HG03342 (cell line): Measurements from ENCODE around the gene DCAF10.
"Not testable (repeated sequence)": the region's sequence is repeated elsewhere in the genome, so short reads cannot be mapped to it uniquely, and the experiment has no call there.

ENCODE experiments used
- ATAC-seq: cut with Tn5 transposase; IDR thresholded peaks from one replicate; pipeline ENCODE4 v1.9.1; 2021; ENCODE audit warnings: mild to moderate bottlenecking, moderate library complexity; ENCODE audit not compliant: unreplicated experiment

DCAF10 gene

DNA sequence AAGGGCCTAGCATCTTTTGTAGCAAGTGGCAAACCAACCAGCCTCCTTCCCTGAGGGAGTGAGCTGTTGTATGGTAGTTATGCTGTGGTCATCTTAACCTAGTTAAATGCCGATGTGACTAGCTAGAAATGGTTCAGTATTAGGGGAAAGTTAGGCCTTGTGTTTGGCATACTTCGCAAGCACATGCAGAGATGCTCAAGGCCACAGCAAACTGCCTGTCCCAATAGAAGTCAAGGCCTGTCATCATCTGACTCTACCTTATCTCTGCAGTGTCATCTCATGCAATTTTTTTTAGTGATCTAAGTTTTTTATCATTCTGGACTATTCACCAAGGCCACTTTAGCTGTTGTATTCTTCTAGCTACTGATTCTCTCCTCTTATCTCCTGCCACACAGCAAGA is 10.5 kb upstream of the DCAF10 start:
- no peak for ATAC-seq

DNA sequence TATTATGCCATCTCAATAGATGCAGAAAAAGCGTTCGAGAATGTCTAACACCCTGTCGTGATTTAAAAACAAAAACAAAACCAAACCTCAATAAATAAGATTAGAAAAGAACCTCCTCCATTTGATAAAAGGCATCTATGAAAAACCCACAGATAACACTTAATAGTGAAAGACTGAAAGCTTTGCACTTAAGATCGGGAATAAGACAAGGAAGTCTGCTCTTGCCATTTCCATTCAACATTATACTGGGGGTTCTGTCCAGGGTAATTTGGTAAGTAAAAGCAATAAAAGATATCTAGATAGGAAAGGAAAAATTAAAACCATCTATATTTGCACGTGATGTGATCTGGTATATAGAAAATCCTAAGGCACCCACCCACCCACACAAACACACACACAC is 8.5 kb upstream of the DCAF10 start:
- ATAC-seq = no peak

DNA sequence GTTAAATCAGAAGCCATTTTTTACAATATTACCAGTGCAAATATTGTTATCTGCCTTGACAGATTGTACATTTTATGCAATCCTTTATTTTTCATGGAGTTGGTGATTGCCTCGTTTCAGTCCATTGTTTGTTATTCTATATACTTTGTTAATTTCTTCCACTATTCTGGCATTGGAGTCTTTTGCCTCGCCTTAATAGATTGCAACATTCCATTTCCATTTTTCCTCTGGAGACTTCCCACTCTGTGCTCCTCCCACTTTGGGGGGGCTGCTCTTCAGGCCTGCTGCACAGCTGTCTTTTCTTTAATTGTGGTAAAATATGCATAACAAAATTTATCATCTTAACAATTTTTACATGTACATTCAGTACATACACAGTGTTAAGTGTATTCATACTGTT is 4.4 kb upstream of the DCAF10 start:
- no peak for ATAC-seq

DNA sequence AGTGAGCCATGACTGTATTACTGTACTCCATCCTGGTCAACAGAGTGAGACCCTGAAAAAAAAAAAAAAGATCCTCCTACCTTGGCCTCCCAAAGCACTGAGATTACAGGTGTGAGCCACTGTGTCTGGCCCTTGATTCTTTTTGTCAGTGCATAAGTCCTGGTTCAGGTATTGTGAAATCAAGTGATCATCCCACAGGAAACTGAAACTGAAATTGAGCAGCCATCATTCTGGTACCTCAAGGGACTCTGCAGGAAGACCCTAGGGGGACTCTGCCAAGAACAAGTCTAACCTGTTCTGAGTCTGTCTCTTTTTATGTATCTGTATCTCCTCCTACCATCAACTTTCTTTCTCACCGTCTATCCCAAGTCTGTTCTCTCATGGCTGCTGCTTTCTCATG is 1.9 kb upstream of the DCAF10 start:
- no peak for ATAC-seq

DNA sequence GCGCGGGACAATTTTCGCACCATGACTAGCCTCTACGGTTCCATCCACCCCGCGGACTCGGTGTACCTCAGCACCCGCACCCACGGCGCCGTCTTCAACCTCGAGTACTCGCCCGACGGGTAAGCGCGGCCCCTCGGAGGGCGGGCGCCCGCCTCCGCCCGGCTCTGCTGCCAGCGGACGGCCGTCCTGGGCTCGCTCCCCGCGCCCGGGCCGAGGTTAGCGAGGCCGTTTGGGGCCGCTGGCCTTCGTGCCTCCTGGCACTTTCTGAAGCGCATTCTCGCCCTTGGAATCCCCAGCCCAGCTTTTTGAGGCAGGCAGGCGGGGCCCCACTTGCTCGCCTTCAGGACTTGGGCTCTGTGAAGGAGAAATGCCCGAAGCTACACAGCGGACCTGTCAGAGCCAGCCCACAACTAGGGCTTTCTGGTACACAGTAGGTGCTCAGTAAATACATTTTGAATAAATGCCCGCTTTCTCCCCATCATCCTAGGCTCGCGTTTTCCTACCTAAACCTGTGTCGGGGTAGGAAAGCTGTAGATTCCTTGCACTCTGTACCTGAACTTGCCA is 772 bp downstream of the DCAF10 start:
- peak; percentile 40 for ATAC-seq

DNA sequence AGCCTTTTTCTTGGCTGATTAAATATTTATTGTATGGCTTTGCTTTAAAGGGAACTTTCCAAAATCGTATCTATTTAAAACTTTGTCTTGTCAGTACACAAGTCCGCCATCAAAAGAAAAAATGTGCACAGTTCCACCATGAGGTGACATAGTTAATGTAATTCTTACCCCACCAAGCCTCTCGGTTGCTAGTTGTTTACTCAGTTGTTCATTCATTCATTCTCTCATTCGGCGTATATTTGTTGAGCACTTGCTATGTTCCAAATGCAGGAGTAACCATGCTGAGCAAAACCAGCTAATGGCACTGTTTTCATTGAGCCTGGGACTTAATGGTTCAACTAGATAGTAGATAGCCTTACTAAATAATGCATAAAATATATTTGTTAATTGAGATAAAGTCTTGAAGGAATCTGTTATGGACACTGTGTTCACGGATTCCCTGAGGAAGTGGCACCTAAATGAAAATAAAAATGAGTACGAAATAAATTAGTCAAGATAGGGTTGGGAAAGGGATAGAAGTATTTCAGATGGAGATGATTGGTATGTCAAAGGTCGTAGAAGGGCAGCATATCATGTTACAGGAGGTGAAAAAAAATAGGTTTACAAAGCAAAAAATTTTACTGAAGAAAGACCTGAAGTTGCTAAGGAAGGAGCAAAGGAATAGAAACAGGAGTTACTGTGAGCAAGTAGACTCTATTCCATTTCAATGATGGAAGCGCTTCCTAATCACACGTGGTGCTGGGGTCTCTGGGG is 1.5 kb downstream of the DCAF10 start:
- ATAC-seq = no peak

DNA sequence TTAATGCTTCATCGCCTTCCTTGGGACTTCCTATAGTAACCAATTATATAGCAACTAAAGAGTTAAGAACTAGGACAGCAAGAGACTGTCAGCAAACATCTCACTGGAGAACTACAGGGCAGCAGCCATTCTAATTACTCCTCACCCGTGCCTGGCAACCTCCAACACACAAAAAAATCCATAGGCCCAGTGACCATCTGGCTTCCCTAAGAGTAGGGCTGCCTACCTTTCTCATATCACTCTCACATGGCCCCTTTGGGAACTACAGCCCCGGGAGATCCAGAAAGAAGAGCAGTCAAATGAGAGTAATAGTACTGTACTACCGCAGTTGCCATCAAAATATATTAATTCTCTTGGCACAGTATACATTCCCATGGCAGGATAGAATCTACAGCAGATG is 5.7 kb downstream of the DCAF10 start:
- ATAC-seq = no peak

DNA sequence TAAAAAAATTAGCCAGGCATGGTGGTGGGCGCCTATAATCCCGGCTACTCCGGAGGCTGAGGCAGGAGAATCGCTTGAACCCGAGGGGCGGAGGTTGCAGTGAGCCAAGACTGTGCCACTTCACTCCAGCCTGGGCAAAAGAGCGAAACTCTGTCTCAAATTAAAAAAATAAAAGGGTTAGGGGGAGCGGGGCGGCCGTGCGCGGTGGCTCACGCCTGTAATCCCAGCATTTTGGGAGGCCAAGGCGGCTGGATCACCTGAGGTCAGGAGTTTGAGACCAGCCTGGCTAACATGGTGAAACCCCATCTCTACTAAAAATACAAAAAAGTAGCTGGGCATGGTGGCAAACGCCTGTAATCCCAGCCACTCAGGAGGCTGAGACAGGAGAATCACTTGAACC is 9.1 kb downstream of the DCAF10 start:
- not testable (repeated sequence) for ATAC-seq

DNA sequence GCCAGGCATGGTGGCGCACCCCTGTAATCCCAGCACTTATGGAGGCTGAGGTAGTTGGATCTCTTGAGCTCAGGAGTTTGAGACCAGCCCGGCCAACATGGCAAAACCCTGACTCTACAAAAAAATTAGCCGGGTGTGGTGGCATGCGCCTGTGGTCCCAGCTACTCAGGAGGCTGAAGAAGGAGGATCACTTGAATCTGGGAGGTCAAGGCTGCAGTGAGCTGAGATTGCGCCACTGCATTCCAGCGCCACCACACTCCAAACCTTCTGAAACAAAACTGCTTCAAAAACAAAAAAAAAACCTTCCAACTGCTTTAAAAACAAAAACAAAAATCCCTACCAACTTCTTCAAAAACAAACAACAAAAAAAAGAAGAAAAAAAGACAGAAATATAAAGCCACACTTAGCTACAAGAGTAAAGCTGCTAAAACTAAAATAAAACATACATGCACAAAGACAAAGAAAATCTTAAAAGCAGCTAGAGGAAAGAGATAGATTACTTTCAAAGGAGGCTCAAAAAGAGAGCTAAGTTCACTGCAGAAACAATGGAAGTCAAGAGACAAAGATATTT is 11.4 kb downstream of the DCAF10 start:
- ATAC-seq = no peak

DNA sequence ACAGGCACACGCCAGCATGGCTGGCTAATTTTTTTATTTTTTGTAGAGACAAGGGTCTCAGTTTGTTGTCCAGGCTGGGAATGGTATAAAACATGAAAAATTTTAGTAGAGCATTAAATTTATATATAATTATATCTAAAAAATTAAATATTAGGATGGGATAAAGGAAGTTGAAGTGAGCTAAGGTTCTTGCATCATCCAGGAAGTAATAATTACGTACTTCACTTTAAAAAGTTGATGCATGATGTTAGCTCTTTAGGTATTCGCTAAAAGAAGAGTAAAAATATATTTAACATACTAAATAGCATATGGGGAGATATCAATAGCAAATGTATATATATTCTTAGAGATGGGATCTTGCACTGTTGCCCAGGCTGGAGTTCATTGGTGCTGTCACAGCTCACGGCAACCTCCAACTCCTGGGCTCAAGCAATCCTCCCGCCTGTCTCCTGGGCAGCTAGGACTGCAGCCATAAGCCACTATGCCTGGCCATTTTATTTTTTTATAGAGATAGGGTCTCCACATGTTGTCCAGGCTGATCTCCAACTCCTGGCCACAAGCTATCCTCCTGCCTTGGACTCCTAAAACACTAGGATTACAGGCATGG is 12.3 kb downstream of the DCAF10 start:
- no peak for ATAC-seq

DNA sequence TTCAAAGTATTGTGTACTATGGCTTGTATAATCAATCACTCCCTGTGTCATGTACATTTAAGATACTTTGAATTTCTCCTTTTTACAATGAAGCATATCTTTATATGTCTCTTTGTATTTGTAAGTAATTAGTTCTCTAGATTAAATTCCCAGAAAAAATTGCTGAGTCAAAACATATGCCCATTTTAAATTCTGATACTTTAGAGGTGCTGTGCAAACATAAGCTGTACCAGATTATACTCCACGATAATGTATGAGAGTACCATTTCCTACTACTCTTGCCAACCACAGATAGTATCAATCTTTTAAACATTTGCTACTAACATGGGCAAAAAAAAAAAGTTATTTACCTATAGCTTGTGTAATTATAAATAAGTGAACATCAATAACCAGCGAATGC is 18.3 kb downstream of the DCAF10 start:
- ATAC-seq = no peak

DNA sequence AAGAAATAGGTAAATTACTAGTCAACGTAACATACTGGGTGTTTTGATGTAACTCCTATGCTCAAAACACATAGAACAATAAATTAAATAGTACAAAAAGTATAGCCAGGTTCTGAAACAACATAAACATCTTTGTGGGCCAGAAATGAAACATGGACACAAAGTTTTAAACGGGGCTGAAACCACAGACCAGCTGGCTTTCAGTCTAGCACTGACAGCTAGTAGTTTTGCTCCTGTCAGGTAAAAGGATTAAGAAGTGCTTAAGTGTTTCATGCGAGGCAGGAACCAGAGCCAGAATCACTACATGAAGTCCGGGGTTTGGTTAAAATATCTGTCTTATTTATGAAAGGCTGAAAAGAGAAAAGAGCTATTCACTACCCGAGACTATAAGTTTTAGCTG is 19.5 kb downstream of the DCAF10 start:
- no peak for ATAC-seq

DNA sequence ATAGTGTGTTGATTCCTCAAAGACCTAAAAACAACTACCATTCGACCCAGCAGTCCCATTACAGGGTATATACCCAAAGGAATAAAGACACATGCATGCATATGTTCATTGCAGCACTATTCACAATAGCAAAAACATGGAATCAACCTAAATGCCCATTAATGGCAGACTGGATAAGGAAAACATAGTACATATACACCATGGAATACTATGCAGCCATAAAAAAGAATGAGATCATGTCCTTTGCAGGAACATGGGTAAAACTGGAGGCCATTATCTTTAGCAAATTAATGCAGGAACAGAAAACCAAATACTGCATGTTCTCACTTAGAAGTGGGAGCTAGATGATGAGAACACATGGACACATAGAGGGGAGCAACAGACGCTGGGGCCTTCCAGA is 24.6 kb downstream of the DCAF10 start:
- not testable (repeated sequence) for ATAC-seq

DNA sequence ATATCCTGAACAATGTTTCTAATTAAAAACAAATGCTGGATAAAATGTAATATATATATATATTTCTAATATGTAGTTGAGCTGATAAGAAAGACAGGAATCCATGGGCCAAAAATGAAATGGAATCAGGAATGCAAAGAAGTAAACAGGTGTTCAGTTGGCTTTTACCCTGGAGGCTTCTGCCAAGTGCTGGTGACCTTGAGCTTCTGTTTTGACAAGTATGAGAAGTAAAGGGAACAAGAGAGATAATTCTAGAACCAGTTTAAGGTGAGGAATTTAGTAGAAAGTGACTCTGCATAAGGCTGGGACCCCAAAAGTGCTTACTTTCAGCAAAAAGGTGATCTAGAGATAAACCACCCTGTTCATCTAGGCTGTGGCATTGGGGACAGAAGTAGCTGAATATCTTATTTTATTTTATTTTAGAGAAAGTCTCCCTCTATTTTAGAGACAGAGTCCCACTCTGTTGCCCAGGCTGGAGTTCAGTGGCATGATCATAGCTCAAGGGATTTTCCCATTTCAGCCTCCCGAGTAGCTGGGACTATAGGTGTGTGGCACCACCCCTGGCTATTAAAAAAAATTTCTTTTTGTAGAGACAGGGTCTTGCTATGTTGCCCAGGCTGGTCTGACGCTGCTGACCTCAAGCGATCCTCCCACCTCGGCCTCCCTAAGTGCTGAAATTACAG is 27.0 kb downstream of the DCAF10 start:
- no peak for ATAC-seq

DNA sequence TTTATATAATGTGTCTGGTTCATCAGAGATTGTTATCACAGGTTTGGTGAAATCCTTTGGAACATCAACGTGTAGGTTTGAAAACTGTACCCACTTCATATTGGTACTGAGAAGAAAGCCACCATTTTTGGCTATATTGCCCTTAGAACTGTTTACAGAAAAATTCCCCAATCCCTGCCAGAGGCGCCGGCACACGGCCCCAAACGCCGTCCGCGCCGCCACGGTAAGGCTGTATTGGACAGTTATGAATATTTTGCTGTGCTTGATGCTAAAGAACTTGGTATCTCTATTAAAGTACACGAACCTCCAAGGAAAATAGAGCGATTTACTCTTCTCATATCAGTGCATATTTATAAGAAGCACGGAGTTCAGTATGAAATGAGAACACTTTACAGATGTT is 35.2 kb downstream of the DCAF10 start:
- no peak for ATAC-seq

DNA sequence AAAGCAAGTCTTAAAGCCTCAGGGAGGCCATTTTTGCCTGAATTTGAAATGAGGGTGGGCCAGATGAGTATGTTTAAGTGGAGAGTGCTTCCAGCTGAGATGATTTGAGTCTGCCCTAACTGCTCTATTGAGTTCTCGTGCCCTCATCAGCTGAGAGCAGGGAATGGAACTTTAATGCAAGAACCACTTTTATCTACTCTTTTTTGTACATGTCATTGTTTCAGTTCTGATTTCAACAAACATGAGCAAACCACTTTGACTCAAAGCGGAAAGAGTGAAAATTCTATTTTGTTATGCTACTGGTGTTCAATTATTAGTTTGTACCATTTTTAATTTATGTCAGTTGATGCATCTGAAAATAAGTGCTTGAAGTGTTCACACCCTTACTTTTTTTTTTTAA is 35.8 kb downstream of the DCAF10 start:
- ATAC-seq = peak; percentile 51

DNA sequence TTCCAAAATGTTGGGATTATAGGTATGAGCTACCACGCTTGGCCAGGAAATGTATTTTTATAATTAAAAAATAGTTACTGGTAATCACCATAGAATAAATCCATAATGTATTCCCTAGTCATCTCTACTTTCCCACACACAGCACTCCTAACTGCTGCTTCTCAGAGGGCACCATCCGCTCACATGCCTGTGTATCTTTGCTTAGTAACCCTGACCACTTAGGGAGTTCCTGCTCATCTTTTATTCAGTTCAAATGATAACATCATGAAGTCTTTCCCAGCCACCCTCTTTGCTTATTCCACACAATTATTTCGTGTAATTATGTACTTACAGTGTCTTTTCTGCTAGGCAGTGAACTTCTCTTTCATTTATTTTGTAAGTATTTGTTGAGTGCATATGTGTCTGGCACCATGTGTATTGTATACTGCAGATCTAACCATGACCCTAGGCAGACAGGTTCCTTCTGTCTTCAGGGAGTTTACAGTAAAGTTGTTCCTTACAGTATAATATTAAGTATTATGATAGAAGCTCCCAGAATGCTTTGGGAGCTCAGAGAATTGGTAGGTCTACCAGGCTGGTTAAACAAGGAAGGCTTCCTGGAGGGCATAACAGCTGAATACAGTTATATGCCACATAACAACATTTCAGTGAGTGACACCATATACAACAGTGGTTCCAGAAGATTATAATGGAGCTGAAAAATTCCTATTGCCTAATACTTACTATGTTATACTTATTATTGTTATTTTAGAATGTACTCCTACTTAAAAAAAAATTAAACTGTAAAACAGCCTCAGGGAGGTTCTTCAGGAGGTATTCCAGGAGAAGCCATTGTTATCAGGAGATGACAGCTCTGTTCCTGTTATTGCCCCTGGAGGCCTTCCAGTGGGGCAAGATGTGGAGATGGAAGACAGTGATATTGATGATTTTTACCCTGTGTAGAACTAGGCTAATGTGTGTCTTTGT is 39.2 kb downstream of the DCAF10 start:
- no peak for ATAC-seq

DNA sequence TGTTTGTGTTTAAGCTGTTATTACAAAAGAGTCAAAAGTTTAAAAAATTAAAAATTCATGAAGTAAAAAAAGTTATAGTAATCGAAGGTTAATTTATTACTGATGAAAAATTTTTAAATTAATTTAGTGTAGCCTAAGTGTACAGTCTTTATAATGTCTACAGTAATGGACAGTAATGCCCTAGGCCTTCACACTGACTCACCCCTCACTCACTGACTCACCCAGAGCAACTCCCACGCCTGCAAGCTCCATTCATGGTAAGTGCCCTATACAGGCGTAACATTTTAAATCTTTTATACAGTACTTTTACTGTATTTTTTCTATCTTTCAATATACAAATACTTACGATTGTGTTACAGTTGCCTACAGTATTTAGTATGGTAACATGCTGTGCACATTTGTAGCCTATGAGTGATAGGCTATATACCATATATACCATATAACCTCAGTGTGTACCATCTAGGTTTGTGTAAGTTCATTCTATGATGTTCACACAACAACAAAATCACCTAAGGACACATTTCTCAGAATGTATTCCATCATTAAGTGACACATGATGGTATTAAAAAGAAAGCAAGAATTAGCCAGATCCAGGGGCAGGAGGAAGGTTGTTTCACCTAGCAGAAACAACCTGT is 40.1 kb downstream of the DCAF10 start:
- no peak for ATAC-seq

DNA sequence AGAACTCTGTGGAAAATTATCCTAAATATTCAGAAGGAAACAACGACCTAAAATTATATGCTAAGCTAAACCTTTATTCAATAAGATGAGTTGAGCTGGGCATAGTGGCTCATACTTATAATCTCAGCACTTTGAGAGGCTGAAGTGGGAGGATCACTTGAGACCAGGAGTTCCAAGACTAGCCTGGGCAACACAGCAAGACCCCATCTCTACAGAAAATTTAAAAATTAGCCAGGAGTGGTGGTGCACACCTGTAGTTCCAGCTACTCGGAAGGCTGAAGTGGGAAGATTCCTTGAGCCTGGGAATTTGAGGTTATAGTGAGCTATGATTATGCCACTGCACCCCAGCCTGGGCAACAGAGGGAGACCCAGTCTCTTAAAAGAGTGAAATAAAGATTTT is 51.6 kb downstream of the DCAF10 start:
- no peak for ATAC-seq

DNA sequence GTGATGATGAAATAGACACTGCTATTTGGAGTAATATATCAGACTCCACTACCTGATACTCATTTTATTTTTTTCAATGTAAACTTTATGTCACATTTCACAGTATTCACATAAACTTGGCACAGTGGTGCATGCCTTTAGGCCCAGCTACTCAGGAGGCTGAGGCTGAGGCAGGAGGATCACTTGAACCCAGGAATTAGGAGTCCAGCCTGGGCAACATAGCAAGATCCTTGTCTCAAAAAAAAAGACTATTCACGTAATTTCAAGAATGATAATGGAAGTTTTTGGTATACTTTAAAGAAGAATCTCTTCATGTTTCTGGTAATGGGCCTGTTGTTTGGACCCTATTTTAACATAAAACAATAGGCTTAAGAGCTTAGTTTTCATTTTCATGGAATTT is 56.0 kb downstream of the DCAF10 start:
- ATAC-seq = no peak
